ENCODE data around the gene EDC4. TPM values are rescaled to one million over a fixed set of nuclear protein-coding genes. Genes with fewer than 3 reads are reported as not detected.
"Not testable (repeated sequence)": the region's sequence is repeated elsewhere in the genome, so short reads cannot be mapped to it uniquely, and the experiment has no call there.

EDC4 gene
- 31.8 and 50.7 TPM in 2 replicates for total RNA-seq (2014; rRNA removed; shearing (Covaris generic))

GRCh38 chr16:67872631-67873434 lies at the start of gene EDC4:
TSS of gene EDC4 (plus strand) at chr16:67873052. CDS start at chr16:67873262, 210 bp downstream.
- DNase-seq (ENCODE audit: low spot score): peak; percentile 49

GRCh38 chr16:67825119-67825518 lies 47.7 kb upstream of the EDC4 start:
- DNase-seq (ENCODE audit: low spot score): no peak

- DNase-seq (ENCODE audit: low spot score): no peak
Measured at GRCh38 chr16:67825906-67826305, 46.9 kb upstream of the EDC4 start.

GRCh38 chr16:67828651-67829050 lies 44.2 kb upstream of the EDC4 start:
- DNase-seq (ENCODE audit: low spot score): no peak

- peak; percentile 41 for DNase-seq (ENCODE audit: low spot score)
Measured at GRCh38 chr16:67833030-67833414, 39.8 kb upstream of the EDC4 start.

- DNase-seq (ENCODE audit: low spot score): peak; percentile 71
Measured at GRCh38 chr16:67833415-67834241, 39.2 kb upstream of the EDC4 start.

GRCh38 chr16:67834242-67834614 lies 38.6 kb upstream of the EDC4 start:
- DNase-seq (ENCODE audit: low spot score): no peak

- not testable (repeated sequence) for DNase-seq (ENCODE audit: low spot score)
Measured at GRCh38 chr16:67837190-67837589, 35.7 kb upstream of the EDC4 start.

- no peak for DNase-seq (ENCODE audit: low spot score)
Measured at GRCh38 chr16:67837811-67838210, 35.0 kb upstream of the EDC4 start.

- no peak for DNase-seq (ENCODE audit: low spot score)
Measured at GRCh38 chr16:67841198-67841815, 31.5 kb upstream of the EDC4 start.

GRCh38 chr16:67841816-67842508 lies 30.9 kb upstream of the EDC4 start, which contains the start of gene THAP11:
TSS of gene THAP11 (plus strand) at chr16:67842320. CDS start at chr16:67842555, 235 bp downstream.
- DNase-seq (ENCODE audit: low spot score): peak; percentile 84

- no peak for DNase-seq (ENCODE audit: low spot score)
Measured at GRCh38 chr16:67842509-67843342, 30.1 kb upstream of the EDC4 start.

- DNase-seq (ENCODE audit: low spot score): no peak
Measured at GRCh38 chr16:67843343-67843765, 29.5 kb upstream of the EDC4 start.

GRCh38 chr16:67844497-67844896 lies 28.4 kb upstream of the EDC4 start:
- DNase-seq (ENCODE audit: low spot score): no peak

GRCh38 chr16:67845291-67846062 lies 27.4 kb upstream of the EDC4 start:
- DNase-seq (ENCODE audit: low spot score): no peak

- DNase-seq (ENCODE audit: low spot score): no peak
Measured at GRCh38 chr16:67846063-67846319, 26.9 kb upstream of the EDC4 start.

- DNase-seq (ENCODE audit: low spot score): peak; percentile 82
Measured at GRCh38 chr16:67846320-67847063, 26.4 kb upstream of the EDC4 start, which contains the start of gene NUTF2. TSS of gene NUTF2 (plus strand) at chr16:67846933. CDS start at chr16:67865131, 18,198 bp downstream.

- DNase-seq (ENCODE audit: low spot score): peak; percentile 46
Measured at GRCh38 chr16:67847064-67847861, 25.6 kb upstream of the EDC4 start, which contains the start of gene CENPT. TSS of gene CENPT (minus strand) at chr16:67847693. CDS start at chr16:67833859, 13,834 bp downstream.

All from A172 (cell line).